Measurements from ENCODE around the gene ENTPD6.

DNA sequence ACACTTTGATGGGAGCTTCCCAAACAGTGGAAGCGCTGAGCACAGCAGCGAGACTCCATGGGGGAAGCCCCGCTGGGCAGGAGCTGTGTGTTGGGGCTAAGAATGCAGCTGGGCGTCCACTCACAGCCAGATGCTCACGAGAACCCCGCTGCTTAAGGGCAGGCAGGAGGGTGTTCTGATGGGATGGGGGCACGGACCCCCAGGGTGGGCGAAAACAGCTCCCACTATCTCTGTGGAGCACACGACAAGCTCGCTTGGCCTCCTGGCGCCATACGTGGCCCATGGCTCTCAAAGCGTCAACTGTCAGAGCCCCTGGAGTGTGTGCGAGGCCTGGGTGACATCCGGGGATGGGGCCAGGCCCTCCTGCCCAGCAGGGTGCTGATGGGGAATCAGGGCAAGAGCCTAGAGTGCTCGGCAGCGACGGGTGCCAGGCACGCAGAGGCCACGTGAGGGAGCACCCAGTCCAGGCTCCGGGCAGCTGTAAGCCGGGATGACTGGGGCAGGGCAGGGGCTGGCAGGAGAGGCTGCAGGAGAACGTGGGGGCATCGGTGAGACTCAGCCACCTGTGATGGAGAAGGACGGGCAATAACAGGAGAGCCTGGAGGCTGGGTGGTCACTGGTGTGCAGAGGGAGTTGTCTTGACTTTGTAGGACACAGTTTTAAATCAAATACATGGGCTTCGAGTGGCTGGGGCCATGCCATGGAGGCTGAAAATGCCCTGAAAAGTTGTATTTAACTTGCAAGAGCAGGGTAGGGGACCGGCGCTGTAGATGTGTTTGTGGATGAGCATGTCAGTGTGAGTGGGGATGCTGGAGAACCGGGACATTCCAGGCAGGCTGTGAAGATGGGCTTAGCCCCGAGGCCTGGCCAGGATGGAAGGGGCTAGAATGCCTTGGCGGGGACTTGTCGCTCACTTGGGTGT is 79.6 kb downstream of the ENTPD6 start:
- TF ChIP-seq, protein P1, sequence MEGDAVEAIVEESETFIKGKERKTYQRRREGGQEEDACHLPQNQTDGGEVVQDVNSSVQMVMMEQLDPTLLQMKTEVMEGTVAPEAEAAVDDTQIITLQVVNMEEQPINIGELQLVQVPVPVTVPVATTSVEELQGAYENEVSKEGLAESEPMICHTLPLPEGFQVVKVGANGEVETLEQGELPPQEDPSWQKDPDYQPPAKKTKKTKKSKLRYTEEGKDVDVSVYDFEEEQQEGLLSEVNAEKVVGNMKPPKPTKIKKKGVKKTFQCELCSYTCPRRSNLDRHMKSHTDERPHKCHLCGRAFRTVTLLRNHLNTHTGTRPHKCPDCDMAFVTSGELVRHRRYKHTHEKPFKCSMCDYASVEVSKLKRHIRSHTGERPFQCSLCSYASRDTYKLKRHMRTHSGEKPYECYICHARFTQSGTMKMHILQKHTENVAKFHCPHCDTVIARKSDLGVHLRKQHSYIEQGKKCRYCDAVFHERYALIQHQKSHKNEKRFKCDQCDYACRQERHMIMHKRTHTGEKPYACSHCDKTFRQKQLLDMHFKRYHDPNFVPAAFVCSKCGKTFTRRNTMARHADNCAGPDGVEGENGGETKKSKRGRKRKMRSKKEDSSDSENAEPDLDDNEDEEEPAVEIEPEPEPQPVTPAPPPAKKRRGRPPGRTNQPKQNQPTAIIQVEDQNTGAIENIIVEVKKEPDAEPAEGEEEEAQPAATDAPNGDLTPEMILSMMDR (IDR thresholded peaks at IDR 0.05; ENCODE audit: poor library complexity), result no peak
- TF ChIP-seq EZH2 (IDR thresholded peaks at IDR 0.05; ENCODE audit: borderline replicate concordance) (no peak), EZH2phosphoT487 (IDR thresholded peaks at IDR 0.05; ENCODE audit: low read depth, severe bottlenecking, unreplicated experiment) (no peak)
